ENCODE measurements around the gene PRTN3. TPM values are rescaled to one million over a fixed set of nuclear protein-coding genes. Genes with fewer than 3 reads are reported as not detected.
A peak's percentile ranks its signal among the peaks of the same experiment; 100 is the strongest.

The PRTN3 gene
- total RNA-seq, 6 experiments from 2014 or later, result 2.3 to 2.9 TPM; not detected in 4

DNA sequence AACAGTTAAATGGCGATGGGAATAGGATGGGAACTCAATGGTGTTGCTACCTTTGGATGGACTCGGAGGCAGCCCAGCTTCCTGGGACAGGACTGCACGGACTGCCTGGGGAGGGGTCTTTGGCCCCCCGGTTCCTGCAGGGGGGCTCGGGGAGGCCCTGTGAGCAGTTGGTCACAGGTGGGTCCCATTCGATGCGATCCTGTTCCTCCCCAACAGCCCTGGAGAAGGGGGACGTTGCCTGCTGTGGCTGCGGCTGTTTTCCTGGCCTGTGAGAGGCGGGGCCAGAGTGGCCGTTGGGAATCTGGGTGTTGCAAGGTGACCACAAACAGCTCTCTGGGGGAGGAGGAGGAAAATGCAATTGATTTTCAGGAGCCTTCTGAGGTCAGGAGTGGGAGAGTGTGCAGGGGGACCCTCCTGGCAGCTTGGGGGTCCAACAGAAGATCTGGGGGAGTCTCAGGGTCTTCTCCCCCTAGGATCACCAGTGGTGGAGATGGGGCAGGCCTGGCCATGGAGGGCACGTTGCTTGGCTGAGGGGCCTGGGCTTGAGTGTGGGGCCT, 17.2 kb upstream of the PRTN3 start:
- no peak overlapping the region for H3K4me3 ChIP-seq
- no peak for DNase-seq
- WGBS (ENCODE audit: insufficient coverage, low coverage, low lambda C conversion rate, missing lambda C conversion rate), result 19% methylated on average over 8 of the region's 12 CpGs
- H3K36me3 ChIP-seq, result no peaks in the 10 kb centered on the region
- no peaks in the 10 kb centered on the region for H3K9me3 ChIP-seq
- H3K4me1 ChIP-seq, result peaks cover 0 to 6% (median 0%) of the 10 kb centered on the region in 4 donors
- H3K27me3 ChIP-seq, result peaks cover 0 to 5% of the 10 kb centered on the region in 2 donors
- intact Hi-C loops (cut with DNase I), result no loop called here
- H3K27ac ChIP-seq, result no peak overlapping the region
- no peak for ATAC-seq
- no peak for TF ChIP-seq POLR2A (IDR thresholded peaks at IDR 0.05)
- TF ChIP-seq, protein P1, sequence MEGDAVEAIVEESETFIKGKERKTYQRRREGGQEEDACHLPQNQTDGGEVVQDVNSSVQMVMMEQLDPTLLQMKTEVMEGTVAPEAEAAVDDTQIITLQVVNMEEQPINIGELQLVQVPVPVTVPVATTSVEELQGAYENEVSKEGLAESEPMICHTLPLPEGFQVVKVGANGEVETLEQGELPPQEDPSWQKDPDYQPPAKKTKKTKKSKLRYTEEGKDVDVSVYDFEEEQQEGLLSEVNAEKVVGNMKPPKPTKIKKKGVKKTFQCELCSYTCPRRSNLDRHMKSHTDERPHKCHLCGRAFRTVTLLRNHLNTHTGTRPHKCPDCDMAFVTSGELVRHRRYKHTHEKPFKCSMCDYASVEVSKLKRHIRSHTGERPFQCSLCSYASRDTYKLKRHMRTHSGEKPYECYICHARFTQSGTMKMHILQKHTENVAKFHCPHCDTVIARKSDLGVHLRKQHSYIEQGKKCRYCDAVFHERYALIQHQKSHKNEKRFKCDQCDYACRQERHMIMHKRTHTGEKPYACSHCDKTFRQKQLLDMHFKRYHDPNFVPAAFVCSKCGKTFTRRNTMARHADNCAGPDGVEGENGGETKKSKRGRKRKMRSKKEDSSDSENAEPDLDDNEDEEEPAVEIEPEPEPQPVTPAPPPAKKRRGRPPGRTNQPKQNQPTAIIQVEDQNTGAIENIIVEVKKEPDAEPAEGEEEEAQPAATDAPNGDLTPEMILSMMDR (IDR thresholded peaks at IDR 0.05), result no peak

DNA sequence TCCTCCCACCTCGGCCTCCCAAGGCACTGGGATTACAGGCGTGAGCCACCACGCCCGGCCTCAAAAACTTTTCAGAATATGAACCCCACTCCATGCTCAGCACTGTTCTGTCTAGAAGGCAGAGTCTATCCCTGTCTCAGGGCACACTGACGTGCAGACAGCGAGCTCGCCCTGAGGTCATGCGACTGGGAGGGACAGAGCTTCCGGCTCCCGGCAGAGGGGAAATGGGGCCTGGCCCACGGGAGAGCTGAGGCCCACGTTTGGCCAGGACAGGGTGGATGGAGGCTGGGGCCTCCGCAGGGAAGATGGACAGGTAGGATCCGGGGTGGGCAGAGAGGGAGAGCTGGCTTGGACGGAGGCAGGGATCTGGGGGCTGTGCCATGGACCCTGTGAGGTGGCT, 15.9 kb upstream of the PRTN3 start:
- ATAC-seq, result peak in 3 of 4 donors; percentile 26 to 45 (median 43)
- WGBS (ENCODE audit: insufficient coverage, low coverage, low lambda C conversion rate, missing lambda C conversion rate), result 59% methylated on average over 13 of the region's 15 CpGs
- intact Hi-C loops (cut with DNase I), result no loop called here

DNA sequence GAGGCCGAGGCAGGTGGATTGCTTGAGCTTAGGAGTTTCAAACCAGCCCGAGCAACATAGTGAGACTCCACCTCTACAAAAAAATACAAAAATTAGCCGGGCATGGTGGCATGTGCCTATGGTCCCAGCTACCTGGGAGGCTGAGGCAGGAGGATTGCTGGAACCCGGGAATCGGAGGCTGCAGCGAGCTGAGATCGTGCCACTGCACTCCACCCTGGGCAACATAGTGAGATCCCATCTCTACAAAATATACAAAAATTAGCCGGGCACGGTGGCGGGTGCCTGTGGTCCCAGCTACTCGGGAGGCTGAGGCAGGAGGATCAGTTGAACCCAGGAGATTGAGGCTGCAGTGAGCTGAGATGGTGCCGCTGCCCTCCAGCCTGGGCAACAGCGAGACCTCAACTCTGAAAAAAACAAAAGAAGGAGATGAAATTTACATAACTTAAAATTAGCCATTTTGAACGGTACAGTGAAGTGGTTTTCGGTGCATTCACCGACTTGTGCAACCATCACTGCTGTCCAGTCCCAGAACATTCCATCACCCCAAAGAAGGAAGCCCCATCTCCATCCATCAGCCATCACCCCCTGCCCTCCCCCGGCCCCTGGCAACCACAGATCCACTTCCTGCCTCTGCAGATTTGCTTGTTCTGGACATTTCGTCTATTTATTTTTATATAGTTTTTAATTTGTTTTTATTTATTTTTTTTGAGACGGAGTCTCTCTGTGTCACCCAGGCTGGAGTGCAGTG, 14.7 kb upstream of the PRTN3 start:
- 71% methylated on average over 17 of the region's 19 CpGs for WGBS (ENCODE audit: insufficient coverage, low coverage, low lambda C conversion rate, missing lambda C conversion rate)
- Histone ChIP-seq H3K9me3 (no peaks in the 10 kb centered on the region), H3K4me1 (peaks cover 0 to 6% (median 0%) of the 10 kb centered on the region in 4 donors), H3K27ac (no peak overlapping the region), H3K36me3 (no peaks in the 10 kb centered on the region), H3K4me3 (no peak overlapping the region), H3K27me3 (peaks cover 0 to 5% of the 10 kb centered on the region in 2 donors)
- intact Hi-C loops (cut with DNase I), result no loop called here
- TF ChIP-seq POLR2A (IDR thresholded peaks at IDR 0.05), result no peak
- TF ChIP-seq, protein P1 (IDR thresholded peaks at IDR 0.05), result no peak
- ATAC-seq (no peak), DNase-seq (no peak)

More for the DNA sequence above, 15.9 kb upstream of the PRTN3 start:
- Histone ChIP-seq H3K27me3 (peaks cover 0 to 5% of the 10 kb centered on the region in 2 donors), H3K36me3 (no peaks in the 10 kb centered on the region), H3K9me3 (no peaks in the 10 kb centered on the region), H3K4me3 (no peak overlapping the region), H3K27ac (no peak overlapping the region), H3K4me1 (peaks cover 0 to 6% (median 0%) of the 10 kb centered on the region in 4 donors)
- TF ChIP-seq, protein P1 (IDR thresholded peaks at IDR 0.05), result no peak
- no peak for TF ChIP-seq POLR2A (IDR thresholded peaks at IDR 0.05)
- no peak for DNase-seq

DNA sequence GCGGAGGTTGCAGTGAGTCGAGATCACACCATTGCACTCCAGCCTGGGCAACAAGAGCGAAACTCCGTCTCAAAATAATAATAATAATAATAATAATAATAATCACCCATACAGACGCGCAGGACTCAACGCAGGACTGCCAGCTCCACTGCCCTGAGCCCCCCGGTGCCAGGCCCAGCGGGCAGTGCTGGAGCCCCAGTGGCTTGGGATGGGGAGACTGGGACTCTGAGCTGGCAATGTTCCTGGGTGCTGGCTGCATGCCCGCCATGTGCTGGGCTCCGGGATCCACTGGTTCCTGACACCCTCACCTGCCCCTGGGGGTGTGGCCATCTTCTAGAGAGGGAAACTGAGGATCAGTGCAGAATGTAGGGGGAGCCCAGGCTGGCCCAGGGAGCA, 13.5 kb upstream of the PRTN3 start:
- Histone ChIP-seq H3K27ac (no peak overlapping the region), H3K36me3 (no peaks in the 10 kb centered on the region), H3K4me1 (no peaks in the 10 kb centered on the region), H3K27me3 (peaks cover 0 to 5% of the 10 kb centered on the region in 2 donors), H3K4me3 (no peak overlapping the region), H3K9me3 (no peaks in the 10 kb centered on the region)
- intact Hi-C loops (cut with DNase I), result no loop called here
- TF ChIP-seq, protein P1 (IDR thresholded peaks at IDR 0.05), result no peak
- no peak for TF ChIP-seq POLR2A (IDR thresholded peaks at IDR 0.05)
- DNase-seq, result no peak
- no peak for ATAC-seq
- 89% methylated on average over 5 of the region's 11 CpGs for WGBS (ENCODE audit: insufficient coverage, low coverage, low lambda C conversion rate, missing lambda C conversion rate)
